DOHH2 (cell line): ENCODE results near the gene SORL1.

Experiments
- CTCF ChIP-seq: fragments of 200-600 bp; sonication (generic); IDR thresholded peaks from one replicate; pipeline ENCODE4 v1.5.1; 2014; ENCODE audit warnings: antibody characterized with exemption, mild to moderate bottlenecking, low read depth, low read length; ENCODE audit not compliant: poor library complexity, severe bottlenecking
- EZH2phosphoT487 ChIP-seq: fragments of 200-600 bp; sonication (generic); IDR thresholded peaks from 2 replicates; pipeline ENCODE4 v1.6.1; 2017; ENCODE audit warnings: borderline replicate concordance, mild to moderate bottlenecking, antibody characterized with exemption, low read length, moderate library complexity, mixed read lengths

- TF ChIP-seq CTCF (no peak), EZH2phosphoT487 (no peak)
Observed at GRCh38 chr11:121648306-121648705, 196.2 kb downstream of the SORL1 start.
